Measurements from ENCODE around the gene ARHGAP30.

ARHGAP30 gene

DNA sequence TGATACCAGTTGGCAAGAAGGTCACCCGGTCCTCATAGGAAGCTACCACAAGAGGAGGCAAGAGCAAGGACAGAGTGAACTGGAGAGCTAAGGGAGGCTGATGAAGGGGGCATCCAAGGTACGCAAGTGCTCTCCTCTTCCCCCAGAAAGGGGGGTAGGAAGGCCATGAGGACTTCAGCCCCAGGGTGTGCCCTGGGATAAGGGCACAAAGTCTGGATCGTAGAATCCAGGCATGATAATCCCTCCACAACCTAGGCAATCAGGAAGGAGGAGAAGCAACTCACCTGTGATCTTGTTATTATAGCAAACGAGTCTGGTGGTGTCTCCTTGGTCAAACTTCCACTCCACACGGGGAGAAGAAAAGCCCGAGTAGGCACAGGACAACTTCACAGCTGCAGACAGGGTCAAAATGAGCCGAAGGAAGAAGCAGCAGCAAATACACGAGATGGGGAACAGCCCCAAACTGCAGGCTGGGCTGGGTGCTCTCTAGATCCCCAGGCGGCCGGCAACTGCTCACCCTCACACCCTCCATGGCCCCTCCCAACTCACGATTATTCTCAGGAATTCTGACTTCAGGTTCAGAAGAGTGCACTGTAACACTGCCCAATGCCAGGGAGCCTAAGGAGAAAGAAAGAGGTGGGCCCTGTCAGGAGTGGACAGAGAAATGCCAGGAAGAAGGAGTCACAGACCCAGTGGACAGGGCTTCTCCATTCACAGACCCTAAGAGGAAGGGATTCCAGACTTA is 68.8 kb downstream of the ARHGAP30 start:
- TF ChIP-seq, protein P1, sequence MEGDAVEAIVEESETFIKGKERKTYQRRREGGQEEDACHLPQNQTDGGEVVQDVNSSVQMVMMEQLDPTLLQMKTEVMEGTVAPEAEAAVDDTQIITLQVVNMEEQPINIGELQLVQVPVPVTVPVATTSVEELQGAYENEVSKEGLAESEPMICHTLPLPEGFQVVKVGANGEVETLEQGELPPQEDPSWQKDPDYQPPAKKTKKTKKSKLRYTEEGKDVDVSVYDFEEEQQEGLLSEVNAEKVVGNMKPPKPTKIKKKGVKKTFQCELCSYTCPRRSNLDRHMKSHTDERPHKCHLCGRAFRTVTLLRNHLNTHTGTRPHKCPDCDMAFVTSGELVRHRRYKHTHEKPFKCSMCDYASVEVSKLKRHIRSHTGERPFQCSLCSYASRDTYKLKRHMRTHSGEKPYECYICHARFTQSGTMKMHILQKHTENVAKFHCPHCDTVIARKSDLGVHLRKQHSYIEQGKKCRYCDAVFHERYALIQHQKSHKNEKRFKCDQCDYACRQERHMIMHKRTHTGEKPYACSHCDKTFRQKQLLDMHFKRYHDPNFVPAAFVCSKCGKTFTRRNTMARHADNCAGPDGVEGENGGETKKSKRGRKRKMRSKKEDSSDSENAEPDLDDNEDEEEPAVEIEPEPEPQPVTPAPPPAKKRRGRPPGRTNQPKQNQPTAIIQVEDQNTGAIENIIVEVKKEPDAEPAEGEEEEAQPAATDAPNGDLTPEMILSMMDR (IDR thresholded peaks at IDR 0.05; ENCODE audit: extremely low read depth, insufficient read depth, missing control alignments): no peak
- in situ Hi-C loops (cut with MboI; ENCODE audit: low pct_unique_long_range_greater_than_20kb, low sequenced_read_pairs, unreplicated experiment): no loop called here

DNA sequence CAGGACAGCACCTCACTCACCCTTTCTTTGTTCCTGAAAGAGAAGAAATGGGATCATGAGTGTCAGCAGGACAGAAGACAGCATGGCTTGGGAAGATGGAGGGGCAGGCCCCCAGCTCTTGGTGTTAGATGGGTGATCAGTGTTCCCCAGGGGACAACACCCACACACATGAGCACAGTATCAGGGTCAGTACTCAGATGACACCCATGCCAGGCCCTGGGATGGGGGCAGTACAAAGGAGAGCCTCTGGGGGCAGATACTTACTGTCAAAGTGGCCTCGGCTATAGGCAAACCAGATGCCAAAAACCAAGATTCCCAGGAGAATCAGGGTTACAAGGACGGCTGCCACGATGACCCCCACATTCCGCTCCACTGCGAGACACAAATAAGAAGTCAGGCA is 70.3 kb downstream of the ARHGAP30 start:
- no peak for DNase-seq (ENCODE audit: low spot score)
- in situ Hi-C loops (cut with MboI; ENCODE audit: low pct_unique_long_range_greater_than_20kb, low sequenced_read_pairs, unreplicated experiment): no loop called here
- TF ChIP-seq, protein P1 (IDR thresholded peaks at IDR 0.05; ENCODE audit: extremely low read depth, insufficient read depth, missing control alignments): no peak

More for the DNA sequence above, 68.8 kb downstream of the ARHGAP30 start:
- DNase-seq (ENCODE audit: low spot score): no peak

DNA sequence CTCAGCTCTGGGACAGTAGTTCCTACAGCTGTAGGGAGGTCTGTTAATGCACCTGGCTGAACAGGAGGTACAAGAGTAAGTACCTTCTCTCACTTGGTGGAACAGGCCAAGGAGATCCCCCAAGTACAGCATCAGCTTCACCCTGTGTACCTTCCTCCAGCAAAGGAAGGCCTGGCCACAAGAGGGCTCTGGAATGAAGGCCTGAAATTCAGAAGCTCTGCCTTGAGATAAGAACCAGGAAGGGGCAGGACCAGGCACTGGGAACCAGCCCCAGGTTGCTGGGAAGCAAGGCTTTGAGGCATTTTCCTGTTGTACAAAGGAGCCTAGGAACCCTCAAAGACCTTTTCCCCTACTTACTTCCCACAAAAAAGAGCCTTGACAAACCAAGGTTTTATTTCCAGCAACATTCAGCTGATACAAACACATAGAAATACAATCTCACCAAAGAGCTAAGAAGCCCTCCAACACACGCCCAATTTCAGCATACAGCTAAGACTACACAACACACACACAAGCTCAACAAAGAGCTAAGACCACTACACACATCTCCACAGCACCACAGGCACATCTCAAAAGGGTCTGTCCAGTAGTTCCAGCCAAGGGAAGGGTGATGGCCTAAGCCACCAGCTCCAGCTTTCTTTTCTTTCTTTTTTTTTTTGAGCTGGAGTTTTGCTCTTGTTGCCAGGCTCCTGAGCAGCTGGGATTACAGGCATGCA is 72.2 kb downstream of the ARHGAP30 start:
- in situ Hi-C loops (cut with MboI; ENCODE audit: low pct_unique_long_range_greater_than_20kb, low sequenced_read_pairs, unreplicated experiment): no loop called here
- DNase-seq (ENCODE audit: low spot score): peak; percentile 62
- TF ChIP-seq, protein P1 (IDR thresholded peaks at IDR 0.05; ENCODE audit: extremely low read depth, insufficient read depth, missing control alignments): peak; percentile 73

All from GM13977 (cell line).